HTR-8/SVneo (cell line): ENCODE results near the gene CD34.
A peak's percentile ranks its signal among the peaks of the same experiment; 100 is the strongest.

Experiments
- DNase-seq: peaks from one replicate; pipeline ENCODE4 v3.0.0; 2011; ENCODE audit warnings: low spot score, mixed read lengths; ENCODE audit not compliant: insufficient read length
- FAIRE-seq: peaks from 2 replicates; lab custom pipeline; 2011; peaks lifted over from hg19 to GRCh38; lab: Jason Lieb, UNC

The CD34 gene

GRCh38 chr1:207860531-207860930 lies 50.4 kb downstream of the CD34 start:
- FAIRE-seq (no peak), DNase-seq (no peak)

GRCh38 chr1:207858806-207859205 lies 52.1 kb downstream of the CD34 start:
- no peak for DNase-seq
- FAIRE-seq: no peak

- DNase-seq (no peak), FAIRE-seq (no peak)
Measured at GRCh38 chr1:207858281-207858680, 52.6 kb downstream of the CD34 start.

GRCh38 chr1:207857447-207857846 lies 53.5 kb downstream of the CD34 start:
- FAIRE-seq (no peak), DNase-seq (no peak)

GRCh38 chr1:207856276-207857023 lies 54.5 kb downstream of the CD34 start:
- no peak for DNase-seq
- no peak for FAIRE-seq

GRCh38 chr1:207854001-207854400 lies 56.9 kb downstream of the CD34 start:
- no peak for FAIRE-seq
- no peak for DNase-seq

GRCh38 chr1:207853372-207853757 lies 57.6 kb downstream of the CD34 start:
- DNase-seq: no peak
- no peak for FAIRE-seq

GRCh38 chr1:207852576-207853371 lies 58.2 kb downstream of the CD34 start:
- FAIRE-seq: no peak
- no peak for DNase-seq

- no peak for DNase-seq
- FAIRE-seq: no peak
Measured at GRCh38 chr1:207851696-207852095, 59.2 kb downstream of the CD34 start.

GRCh38 chr1:207850621-207851407 lies 60.1 kb downstream of the CD34 start:
- DNase-seq (no peak), FAIRE-seq (no peak)

- FAIRE-seq (no peak), DNase-seq (no peak)
Measured at GRCh38 chr1:207849646-207850045, 61.3 kb downstream of the CD34 start.

- DNase-seq (no peak), FAIRE-seq (no peak)
Measured at GRCh38 chr1:207849016-207849415, 61.9 kb downstream of the CD34 start.

GRCh38 chr1:207848234-207848633 lies 62.7 kb downstream of the CD34 start:
- no peak for FAIRE-seq
- DNase-seq: peak; percentile 60

- no peak for FAIRE-seq
- no peak for DNase-seq
Measured at GRCh38 chr1:207847116-207847515, 63.8 kb downstream of the CD34 start.

- FAIRE-seq: no peak
Measured at GRCh38 chr1:207845109-207845508, 65.8 kb downstream of the CD34 start.

GRCh38 chr1:207844371-207844770 lies 66.6 kb downstream of the CD34 start:
- DNase-seq (no peak), FAIRE-seq (no peak)

More at GRCh38 chr1:207845109-207845508, 65.8 kb downstream of the CD34 start:
- no peak for DNase-seq

GRCh38 chr1:207842506-207842905 lies 68.4 kb downstream of the CD34 start:
- FAIRE-seq: no peak
- DNase-seq: no peak

GRCh38 chr1:207841901-207842300 lies 69.0 kb downstream of the CD34 start:
- FAIRE-seq (no peak), DNase-seq (no peak)

GRCh38 chr1:207841293-207841692 lies 69.6 kb downstream of the CD34 start:
- DNase-seq (no peak), FAIRE-seq (no peak)

GRCh38 chr1:207840380-207840779 lies 70.5 kb downstream of the CD34 start:
- no peak for FAIRE-seq
- no peak for DNase-seq

- FAIRE-seq (no peak), DNase-seq (no peak)
Measured at GRCh38 chr1:207839083-207839413, 71.9 kb downstream of the CD34 start.
